GM12801 (cell line): ENCODE results near the gene CDO1.

Source experiments
- TF ChIP-seq, protein P1 (sequence below): IDR thresholded peaks from one replicate; pipeline ENCODE4 v1.5.1; 2011; ENCODE audit warnings: control low read depth; ENCODE audit not compliant: insufficient read length; ENCODE audit errors: extremely low read depth

The CDO1 gene

DNA sequence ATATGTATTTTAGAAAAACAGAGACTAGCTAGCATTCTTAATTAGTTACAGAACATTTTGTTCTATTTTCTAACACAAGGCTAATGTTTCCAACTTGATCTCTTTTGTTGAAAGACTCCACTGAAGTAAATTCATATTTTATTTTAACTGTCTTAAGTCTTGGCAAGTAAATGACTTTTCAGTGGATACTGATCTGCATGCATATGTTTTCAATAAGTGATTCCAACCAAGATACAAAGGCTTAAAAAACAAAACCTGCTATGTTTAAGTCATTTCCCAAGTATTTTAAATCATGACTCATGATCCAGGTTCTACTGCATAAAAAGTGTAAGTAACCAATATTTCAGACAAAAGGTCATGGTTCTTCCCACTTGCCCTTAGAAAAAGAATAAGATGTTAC, 5.7 kb downstream of the CDO1 start:
- TF ChIP-seq, protein P1, sequence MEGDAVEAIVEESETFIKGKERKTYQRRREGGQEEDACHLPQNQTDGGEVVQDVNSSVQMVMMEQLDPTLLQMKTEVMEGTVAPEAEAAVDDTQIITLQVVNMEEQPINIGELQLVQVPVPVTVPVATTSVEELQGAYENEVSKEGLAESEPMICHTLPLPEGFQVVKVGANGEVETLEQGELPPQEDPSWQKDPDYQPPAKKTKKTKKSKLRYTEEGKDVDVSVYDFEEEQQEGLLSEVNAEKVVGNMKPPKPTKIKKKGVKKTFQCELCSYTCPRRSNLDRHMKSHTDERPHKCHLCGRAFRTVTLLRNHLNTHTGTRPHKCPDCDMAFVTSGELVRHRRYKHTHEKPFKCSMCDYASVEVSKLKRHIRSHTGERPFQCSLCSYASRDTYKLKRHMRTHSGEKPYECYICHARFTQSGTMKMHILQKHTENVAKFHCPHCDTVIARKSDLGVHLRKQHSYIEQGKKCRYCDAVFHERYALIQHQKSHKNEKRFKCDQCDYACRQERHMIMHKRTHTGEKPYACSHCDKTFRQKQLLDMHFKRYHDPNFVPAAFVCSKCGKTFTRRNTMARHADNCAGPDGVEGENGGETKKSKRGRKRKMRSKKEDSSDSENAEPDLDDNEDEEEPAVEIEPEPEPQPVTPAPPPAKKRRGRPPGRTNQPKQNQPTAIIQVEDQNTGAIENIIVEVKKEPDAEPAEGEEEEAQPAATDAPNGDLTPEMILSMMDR, result no peak

GRCh38 chr5:115809946-115810345, 6.5 kb downstream of the CDO1 start:
- TF ChIP-seq, protein P1, result no peak

GRCh38 chr5:115807654-115808052, 8.8 kb downstream of the CDO1 start:
- TF ChIP-seq, protein P1, result no peak

- TF ChIP-seq, protein P1, result no peak
Observed at GRCh38 chr5:115806986-115807653, 9.3 kb downstream of the CDO1 start.

- TF ChIP-seq, protein P1, result no peak
Observed at GRCh38 chr5:115801984-115802383, 14.5 kb downstream of the CDO1 start.

DNA sequence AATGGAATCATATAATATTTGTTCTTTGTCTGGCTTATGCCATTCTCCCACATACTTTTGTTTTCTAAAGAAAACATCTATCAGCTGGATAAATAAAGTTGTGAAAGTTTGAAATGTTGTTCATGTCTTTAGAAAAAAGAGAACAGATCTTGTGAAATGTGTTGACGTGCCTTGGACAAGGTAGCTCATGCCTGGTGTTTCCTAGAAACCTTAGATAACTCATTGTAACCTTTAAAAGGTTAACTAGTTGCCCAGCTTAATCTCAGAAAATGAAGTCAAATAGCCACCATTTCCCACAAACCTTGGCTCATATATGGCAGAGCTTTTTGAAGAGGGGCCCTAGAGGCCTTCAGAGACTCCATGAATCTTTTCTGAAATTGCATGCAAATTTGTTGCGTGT, 15.3 kb downstream of the CDO1 start:
- TF ChIP-seq, protein P1, result no peak

DNA sequence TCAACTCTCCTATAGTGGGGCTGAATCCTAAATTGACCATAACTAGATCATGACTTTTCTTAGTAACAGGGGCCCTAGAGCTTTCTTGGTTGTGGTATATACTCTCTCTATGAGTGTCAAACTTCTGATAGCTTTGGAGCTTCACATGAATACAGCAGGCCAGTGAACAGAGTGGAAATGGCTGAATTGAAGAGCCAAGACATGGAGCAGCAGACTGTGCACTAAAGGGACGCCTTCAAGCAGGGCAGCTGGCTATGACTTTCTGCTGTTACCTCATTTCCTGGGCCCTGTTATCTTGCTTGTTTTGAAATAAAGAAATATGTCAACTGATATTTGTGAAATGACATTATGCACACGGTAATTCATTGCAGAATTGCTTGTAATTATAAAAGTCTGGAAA, 16.4 kb downstream of the CDO1 start:
- TF ChIP-seq, protein P1, result no peak
